ENCODE data around the gene KCNH8. TPM values are rescaled to one million over a fixed set of nuclear protein-coding genes. Genes with fewer than 3 reads are reported as not detected.
"Not testable (repeated sequence)": the region's sequence is repeated elsewhere in the genome, so short reads cannot be mapped to it uniquely, and the experiment has no call there.

Gene KCNH8
- not detected in 2 replicates for total RNA-seq

GRCh38 chr3:19147905-19148767, at the start of gene KCNH8:
Gene KCNH8 (plus strand): TSS chr3:19148510. CDS start chr3:19148720, 210 bp downstream.
- H3K36me3 Mint-ChIP-seq (ENCODE audit: low read depth), result peaks cover 5% of the 10 kb centered on the region
- no peak for DNase-seq (ENCODE audit: low spot score)
- H3K4me3 Mint-ChIP-seq (ENCODE audit: low read depth), result peak within 1 kb of the TSS; percentile 82
- intact Hi-C loops (cut with micrococcal nuclease), result loop anchor here (5.0 kb wide), 1 partner anchor 799 kb away; the partner anchor contains the start of gene RAB5A
- no peak within 1 kb of the TSS for H3K27ac Mint-ChIP-seq
- peaks cover 11% of the 10 kb centered on the region for H3K4me1 Mint-ChIP-seq (ENCODE audit: low read depth)
- peaks cover 39% of the 10 kb centered on the region for H3K27me3 Mint-ChIP-seq (ENCODE audit: low read depth)
- H3K9me3 Mint-ChIP-seq, result no peaks in the 10 kb centered on the region

- H3K27me3 Mint-ChIP-seq (ENCODE audit: low read depth); H3K27ac Mint-ChIP-seq; H3K9me3 Mint-ChIP-seq; H3K36me3 Mint-ChIP-seq (ENCODE audit: low read depth); H3K4me1 Mint-ChIP-seq (ENCODE audit: low read depth); intact Hi-C loops (cut with micrococcal nuclease): not testable (repeated sequence)
- peak overlapping the region; percentile 75 for H3K4me3 Mint-ChIP-seq (ENCODE audit: low read depth)
- DNase-seq (ENCODE audit: low spot score), result peak; percentile 16
These were observed 45.5 kb upstream of the KCNH8 start for GRCh38 chr3:19102654-19103290.

- Mint-ChIP-seq H3K4me1 (ENCODE audit: low read depth) (no peaks in the 10 kb centered on the region), H3K27ac (no peak overlapping the region), H3K9me3 (no peaks in the 10 kb centered on the region), H3K4me3 (ENCODE audit: low read depth) (peak overlapping the region; percentile 75), H3K36me3 (ENCODE audit: low read depth) (no peaks in the 10 kb centered on the region), H3K27me3 (ENCODE audit: low read depth) (no peaks in the 10 kb centered on the region)
- intact Hi-C loops (cut with micrococcal nuclease), result no loop called here
- no peak for DNase-seq (ENCODE audit: low spot score)
These were observed 44.8 kb upstream of the KCNH8 start for GRCh38 chr3:19103510-19103909.

DNA sequence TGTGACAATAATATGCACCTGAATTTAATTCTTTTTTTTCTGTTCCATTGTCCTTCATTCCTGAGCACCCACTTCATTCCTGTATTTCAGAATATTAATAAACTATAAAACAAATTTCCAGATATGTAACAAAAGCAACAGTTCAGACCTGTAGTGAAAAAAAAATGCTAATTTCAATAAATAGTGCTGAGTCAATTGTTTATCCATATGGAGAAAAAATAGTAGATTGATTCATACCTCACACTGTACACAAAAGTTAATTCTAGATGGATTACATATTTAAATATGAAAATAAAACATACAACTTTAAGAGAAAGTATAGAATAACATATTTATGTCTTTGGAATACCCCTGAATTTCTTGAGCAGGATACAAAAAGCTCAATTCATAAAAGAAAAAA, 43.9 kb upstream of the KCNH8 start:
- Mint-ChIP-seq H3K4me1 (ENCODE audit: low read depth) (no peaks in the 10 kb centered on the region), H3K4me3 (ENCODE audit: low read depth) (no peak overlapping the region), H3K36me3 (ENCODE audit: low read depth) (no peaks in the 10 kb centered on the region), H3K9me3 (no peaks in the 10 kb centered on the region), H3K27ac (no peak overlapping the region), H3K27me3 (ENCODE audit: low read depth) (no peaks in the 10 kb centered on the region)
- no peak for DNase-seq (ENCODE audit: low spot score)
- intact Hi-C loops (cut with micrococcal nuclease), result no loop called here

DNA sequence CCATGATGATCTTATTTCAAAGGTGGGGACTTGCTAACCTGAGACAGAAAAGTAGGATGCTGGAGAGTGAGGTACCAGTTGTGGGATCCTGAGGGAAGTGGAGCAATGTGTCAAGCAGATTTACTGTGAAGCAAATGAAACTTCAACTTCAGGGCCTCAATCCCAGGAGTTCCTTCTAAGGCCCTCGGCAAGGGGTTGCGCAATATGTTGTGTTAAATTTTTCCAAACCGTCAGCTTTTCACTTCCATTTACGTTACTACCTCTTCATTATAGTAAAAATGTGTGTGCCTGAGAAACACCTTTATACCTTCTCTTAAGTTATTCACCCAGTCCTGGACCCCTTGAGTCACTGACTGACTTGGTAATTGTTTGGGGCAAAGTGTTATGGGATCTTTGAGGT, 42.5 kb upstream of the KCNH8 start:
- H3K36me3 Mint-ChIP-seq (ENCODE audit: low read depth), result no peaks in the 10 kb centered on the region
- no peaks in the 10 kb centered on the region for H3K9me3 Mint-ChIP-seq
- H3K27me3 Mint-ChIP-seq (ENCODE audit: low read depth), result no peaks in the 10 kb centered on the region
- no peak for DNase-seq (ENCODE audit: low spot score)
- no peak overlapping the region for H3K27ac Mint-ChIP-seq
- intact Hi-C loops (cut with micrococcal nuclease), result no loop called here
- H3K4me1 Mint-ChIP-seq (ENCODE audit: low read depth), result no peaks in the 10 kb centered on the region
- no peak overlapping the region for H3K4me3 Mint-ChIP-seq (ENCODE audit: low read depth)

DNA sequence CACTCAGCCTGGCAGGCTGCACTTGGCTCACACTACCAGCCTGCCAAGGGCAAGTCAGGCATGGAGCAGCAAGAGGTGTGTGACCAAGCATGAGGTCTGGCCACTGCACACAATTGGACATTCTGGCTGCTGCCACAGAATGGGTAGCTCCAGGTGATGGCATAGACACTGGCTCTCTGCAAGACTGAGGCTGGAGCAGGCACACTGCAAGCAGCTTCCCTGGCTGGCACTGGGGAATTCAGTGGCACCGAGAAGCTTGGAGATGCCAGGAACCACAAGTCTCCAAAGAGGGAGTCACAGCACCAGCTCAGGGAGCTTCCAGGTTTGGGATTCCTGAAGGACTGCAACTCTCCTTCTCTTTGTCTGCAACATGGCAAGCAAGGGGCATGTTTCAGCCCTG, 42.0 kb upstream of the KCNH8 start:
- DNase-seq (ENCODE audit: low spot score), result no peak
- Mint-ChIP-seq H3K27me3 (ENCODE audit: low read depth) (no peaks in the 10 kb centered on the region), H3K36me3 (ENCODE audit: low read depth) (no peaks in the 10 kb centered on the region), H3K27ac (no peak overlapping the region), H3K9me3 (no peaks in the 10 kb centered on the region), H3K4me1 (ENCODE audit: low read depth) (no peaks in the 10 kb centered on the region), H3K4me3 (ENCODE audit: low read depth) (no peak overlapping the region)
- intact Hi-C loops (cut with micrococcal nuclease), result no loop called here

DNA sequence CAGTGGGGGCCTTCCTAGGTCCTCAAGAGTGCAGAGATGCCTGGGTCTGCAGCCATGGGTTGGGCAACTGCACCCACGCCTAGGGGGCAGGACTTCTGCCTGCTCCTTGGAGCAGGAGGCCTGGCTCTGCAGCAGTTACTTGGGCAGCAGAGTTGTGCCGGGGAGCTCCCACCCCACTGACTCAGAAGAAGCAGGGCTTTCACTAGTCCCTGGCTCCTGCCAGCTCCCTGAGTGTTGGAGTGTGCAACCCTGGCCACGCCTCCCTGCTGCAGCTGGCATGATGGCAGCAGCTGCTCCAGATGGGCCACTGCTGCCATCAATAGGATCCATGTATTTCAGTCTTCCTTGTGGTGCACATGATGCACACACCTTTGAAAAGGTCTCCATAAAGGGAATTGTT, 40.6 kb upstream of the KCNH8 start:
- Mint-ChIP-seq H3K27ac (no peak overlapping the region), H3K9me3 (no peaks in the 10 kb centered on the region)

DNA sequence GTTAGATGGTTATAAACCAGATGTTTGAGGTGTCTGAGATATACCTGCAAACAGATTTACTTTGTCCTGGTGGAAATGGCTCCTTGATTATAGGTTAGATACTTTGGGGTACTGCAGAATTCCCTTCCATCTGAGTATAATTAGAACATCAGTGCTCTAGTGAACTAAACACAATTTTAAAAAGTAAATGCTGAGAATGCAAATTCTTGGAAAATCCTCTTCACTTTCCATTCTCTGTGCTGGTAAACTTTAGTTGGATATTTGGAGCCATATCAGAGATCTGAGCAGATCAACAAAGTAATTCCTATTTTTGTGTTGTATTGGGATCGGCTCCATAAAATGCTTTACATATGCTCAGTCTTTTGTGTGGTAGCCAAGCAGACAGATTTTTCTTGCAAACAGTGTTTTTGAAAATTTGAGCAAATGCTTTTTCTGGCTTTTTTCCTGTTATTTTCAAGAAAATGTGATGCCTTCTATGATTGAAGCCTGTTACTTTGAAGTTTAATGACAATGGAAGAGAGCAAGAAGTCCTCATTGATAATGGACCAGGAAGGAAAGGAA, 37.9 kb upstream of the KCNH8 start:
- Mint-ChIP-seq H3K36me3 (ENCODE audit: low read depth) (no peaks in the 10 kb centered on the region), H3K27ac (no peak overlapping the region), H3K27me3 (ENCODE audit: low read depth) (no peaks in the 10 kb centered on the region), H3K9me3 (no peaks in the 10 kb centered on the region), H3K4me3 (ENCODE audit: low read depth) (no peak overlapping the region), H3K4me1 (ENCODE audit: low read depth) (no peaks in the 10 kb centered on the region)
- intact Hi-C loops (cut with micrococcal nuclease), result no loop called here
- DNase-seq (ENCODE audit: low spot score), result no peak

More for the DNA sequence above, 40.6 kb upstream of the KCNH8 start:
- no peaks in the 10 kb centered on the region for H3K4me1 Mint-ChIP-seq (ENCODE audit: low read depth)
- no peak overlapping the region for H3K4me3 Mint-ChIP-seq (ENCODE audit: low read depth)
- intact Hi-C loops (cut with micrococcal nuclease), result no loop called here
- no peak for DNase-seq (ENCODE audit: low spot score)
- no peaks in the 10 kb centered on the region for H3K27me3 Mint-ChIP-seq (ENCODE audit: low read depth)
- no peaks in the 10 kb centered on the region for H3K36me3 Mint-ChIP-seq (ENCODE audit: low read depth)

GRCh38 chr3:19114461-19114860, 33.8 kb upstream of the KCNH8 start:
- Mint-ChIP-seq H3K27ac (no peak overlapping the region), H3K9me3 (no peaks in the 10 kb centered on the region), H3K27me3 (ENCODE audit: low read depth) (no peaks in the 10 kb centered on the region), H3K36me3 (ENCODE audit: low read depth) (no peaks in the 10 kb centered on the region), H3K4me1 (ENCODE audit: low read depth) (no peaks in the 10 kb centered on the region), H3K4me3 (ENCODE audit: low read depth) (no peak overlapping the region)
- no peak for DNase-seq (ENCODE audit: low spot score)
- intact Hi-C loops (cut with micrococcal nuclease), result no loop called here

DNA sequence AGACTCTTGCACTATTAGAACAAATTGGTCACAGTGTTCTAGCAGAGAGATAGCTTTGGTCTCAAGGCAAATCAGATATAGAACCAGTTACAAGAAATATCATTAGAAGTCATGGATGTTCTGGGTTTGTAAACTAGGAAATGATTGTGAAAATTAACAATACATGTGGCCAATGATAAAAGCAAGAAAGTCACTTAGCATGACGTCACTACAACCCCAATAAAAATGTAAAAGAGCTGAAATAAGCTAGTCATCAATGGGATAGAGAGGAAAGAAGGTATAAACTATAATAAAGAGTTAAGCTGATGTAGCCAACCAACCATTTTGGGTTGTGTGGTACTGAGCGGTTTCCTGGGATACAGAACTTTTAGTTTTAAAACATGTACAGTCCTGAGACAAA, 32.1 kb upstream of the KCNH8 start:
- Mint-ChIP-seq H3K27me3 (ENCODE audit: low read depth) (no peaks in the 10 kb centered on the region), H3K9me3 (no peaks in the 10 kb centered on the region), H3K4me3 (ENCODE audit: low read depth) (no peak overlapping the region), H3K36me3 (ENCODE audit: low read depth) (no peaks in the 10 kb centered on the region), H3K4me1 (ENCODE audit: low read depth) (no peaks in the 10 kb centered on the region), H3K27ac (no peak overlapping the region)
- intact Hi-C loops (cut with micrococcal nuclease), result no loop called here
- DNase-seq (ENCODE audit: low spot score), result no peak

DNA sequence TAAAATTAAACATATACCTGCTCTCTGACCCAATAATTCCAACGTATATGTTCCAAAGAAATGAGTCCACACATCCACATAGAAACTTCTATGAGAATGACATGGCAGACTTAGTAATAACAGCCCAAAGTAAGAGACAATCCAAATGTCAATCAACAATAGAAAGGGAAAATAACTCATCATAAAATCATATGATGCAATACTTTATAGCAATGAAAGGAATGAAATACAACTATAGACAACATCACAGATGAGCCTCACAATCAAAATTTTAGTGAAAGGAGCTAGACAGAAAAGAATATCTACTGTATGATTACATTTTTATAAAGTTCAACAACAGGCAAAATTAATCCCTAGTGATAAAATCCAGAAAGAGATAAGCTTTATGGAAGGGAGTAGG, 23.6 kb upstream of the KCNH8 start:
- Mint-ChIP-seq H3K9me3 (no peaks in the 10 kb centered on the region), H3K27me3 (ENCODE audit: low read depth) (no peaks in the 10 kb centered on the region), H3K4me3 (ENCODE audit: low read depth) (no peak overlapping the region), H3K36me3 (ENCODE audit: low read depth) (no peaks in the 10 kb centered on the region), H3K4me1 (ENCODE audit: low read depth) (no peaks in the 10 kb centered on the region), H3K27ac (no peak overlapping the region)
- DNase-seq (ENCODE audit: low spot score), result no peak
- intact Hi-C loops (cut with micrococcal nuclease), result no loop called here

GRCh38 chr3:19139863-19140262, 8.4 kb upstream of the KCNH8 start:
- no peak overlapping the region for H3K27ac Mint-ChIP-seq
- no peaks in the 10 kb centered on the region for H3K9me3 Mint-ChIP-seq
- peaks cover 10% of the 10 kb centered on the region for H3K27me3 Mint-ChIP-seq (ENCODE audit: low read depth)
- H3K36me3 Mint-ChIP-seq (ENCODE audit: low read depth), result no peaks in the 10 kb centered on the region
- H3K4me3 Mint-ChIP-seq (ENCODE audit: low read depth), result no peak overlapping the region
- no peak for DNase-seq (ENCODE audit: low spot score)
- intact Hi-C loops (cut with micrococcal nuclease), result no loop called here
- H3K4me1 Mint-ChIP-seq (ENCODE audit: low read depth), result peaks cover under 1% of the 10 kb centered on the region
